ENCODE data around the gene PCSK5. TPM values are rescaled to one million over a fixed set of nuclear protein-coding genes. Genes with fewer than 3 reads are reported as not detected.

PCSK5 gene
- total RNA-seq, 2 experiments from 2014 or later: 0.76 TPM; not detected in 1

DNA sequence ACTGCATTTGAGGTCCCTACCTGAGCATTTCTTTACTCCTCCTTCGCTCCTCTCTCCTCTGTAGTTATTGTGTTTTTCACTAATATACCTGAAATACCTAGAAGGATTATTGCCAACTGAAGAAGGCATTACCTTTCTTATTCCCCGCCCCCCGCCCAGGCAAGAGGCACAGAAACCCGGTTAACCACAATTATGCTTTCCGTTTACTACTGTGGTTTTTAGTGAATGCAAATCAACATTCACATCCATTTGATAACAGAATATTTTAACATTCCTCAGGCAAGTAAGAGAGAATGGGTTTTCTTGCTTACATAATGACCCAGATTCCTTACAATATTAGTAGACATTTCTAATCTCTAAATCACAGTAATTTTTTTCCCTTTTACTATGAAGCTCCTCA lies 136.9 kb downstream of the PCSK5 start:
- intact Hi-C loops (cut with micrococcal nuclease; ENCODE audit: unreplicated experiment): no loop called here
- CTCF ChIA-PET (ENCODE audit: unreplicated experiment): no interaction called here

GRCh38 chr9:76027861-76028260 lies 137.4 kb downstream of the PCSK5 start:
- H3K4me1 ChIP-seq (ENCODE audit: insufficient read depth, low read length, poor library complexity, severe bottlenecking): no peaks in the 10 kb centered on the region
- no TSS peak for BruUV-seq (replicated peaks)
- no peak for TF ChIP-seq CTCF (conservative IDR thresholded peaks at IDR 0.05; ENCODE audit: low read length)
- TF ChIP-seq EZH2phosphoT487 (IDR thresholded peaks at IDR 0.05; ENCODE audit: borderline replicate concordance, low read depth, low read length): no peak
- H3K4me2 ChIP-seq (ENCODE audit: low read length): no peak overlapping the region
- H3K36me3 ChIP-seq (ENCODE audit: insufficient read depth, low read length): no peaks in the 10 kb centered on the region
- POLR2A ChIA-PET: no interaction called here
- intact Hi-C loops (cut with micrococcal nuclease; ENCODE audit: unreplicated experiment): no loop called here
- no peaks in the 10 kb centered on the region for H4K20me1 ChIP-seq (ENCODE audit: insufficient read depth, low read length)
- no peak for DNase-seq (ENCODE audit: low spot score)
- CTCF ChIA-PET (ENCODE audit: unreplicated experiment): no interaction called here
- H3K9me3 ChIP-seq (ENCODE audit: low read length): no peaks in the 10 kb centered on the region
- H2AFZ ChIP-seq (ENCODE audit: low read length): no peak overlapping the region
- no peaks in the 10 kb centered on the region for H3K79me2 ChIP-seq (ENCODE audit: insufficient read depth, low read depth, low read length)
- H3K27ac ChIP-seq (ENCODE audit: low read depth, low read length, poor library complexity, severe bottlenecking): no peak overlapping the region
- H3K4me3 ChIP-seq (ENCODE audit: low read depth, low read length, poor library complexity, severe bottlenecking): no peak overlapping the region
- H3K9me2 ChIP-seq (ENCODE audit: insufficient read depth, low read length): no peaks in the 10 kb centered on the region

More for the DNA sequence above, 136.9 kb downstream of the PCSK5 start:
- Histone ChIP-seq H3K9me3 (ENCODE audit: low read length) (no peaks in the 10 kb centered on the region), H3K9me2 (ENCODE audit: insufficient read depth, low read length) (no peaks in the 10 kb centered on the region), H3K4me2 (ENCODE audit: low read length) (no peak overlapping the region), H4K20me1 (ENCODE audit: insufficient read depth, low read length) (no peaks in the 10 kb centered on the region), H2AFZ (ENCODE audit: low read length) (no peak overlapping the region), H3K36me3 (ENCODE audit: insufficient read depth, low read length) (no peaks in the 10 kb centered on the region), H3K4me3 (ENCODE audit: low read depth, low read length, poor library complexity, severe bottlenecking) (no peak overlapping the region), H3K27ac (ENCODE audit: low read depth, low read length, poor library complexity, severe bottlenecking) (no peak overlapping the region), H3K4me1 (ENCODE audit: insufficient read depth, low read length, poor library complexity, severe bottlenecking) (no peaks in the 10 kb centered on the region), H3K79me2 (ENCODE audit: insufficient read depth, low read depth, low read length) (no peaks in the 10 kb centered on the region)
- no peak for DNase-seq (ENCODE audit: low spot score)
- POLR2A ChIA-PET: no interaction called here
- no peak for TF ChIP-seq EZH2phosphoT487 (IDR thresholded peaks at IDR 0.05; ENCODE audit: borderline replicate concordance, low read depth, low read length)
- TF ChIP-seq CTCF (conservative IDR thresholded peaks at IDR 0.05; ENCODE audit: low read length): no peak
- no TSS peak for BruUV-seq (replicated peaks)

GRCh38 chr9:76032038-76032796 lies 141.7 kb downstream of the PCSK5 start:
- no peaks in the 10 kb centered on the region for H3K36me3 ChIP-seq (ENCODE audit: insufficient read depth, low read length)
- H3K9me2 ChIP-seq (ENCODE audit: insufficient read depth, low read length): no peaks in the 10 kb centered on the region
- DNase-seq (ENCODE audit: low spot score): no peak
- no TSS peak for BruUV-seq (replicated peaks)
- no peak overlapping the region for H2AFZ ChIP-seq (ENCODE audit: low read length)
- intact Hi-C loops (cut with micrococcal nuclease; ENCODE audit: unreplicated experiment): no loop called here
- no peak overlapping the region for H3K4me2 ChIP-seq (ENCODE audit: low read length)
- no peaks in the 10 kb centered on the region for H3K4me1 ChIP-seq (ENCODE audit: insufficient read depth, low read length, poor library complexity, severe bottlenecking)
- POLR2A ChIA-PET: no interaction called here
- CTCF ChIA-PET (ENCODE audit: unreplicated experiment): no interaction called here
- no peaks in the 10 kb centered on the region for H4K20me1 ChIP-seq (ENCODE audit: insufficient read depth, low read length)
- no peak overlapping the region for H3K4me3 ChIP-seq (ENCODE audit: low read depth, low read length, poor library complexity, severe bottlenecking)
- H3K79me2 ChIP-seq (ENCODE audit: insufficient read depth, low read depth, low read length): no peaks in the 10 kb centered on the region
- H3K27ac ChIP-seq (ENCODE audit: low read depth, low read length, poor library complexity, severe bottlenecking): no peak overlapping the region
- no peaks in the 10 kb centered on the region for H3K9me3 ChIP-seq (ENCODE audit: low read length)
- no peak for TF ChIP-seq EZH2phosphoT487 (IDR thresholded peaks at IDR 0.05; ENCODE audit: borderline replicate concordance, low read depth, low read length)
- TF ChIP-seq CTCF (conservative IDR thresholded peaks at IDR 0.05; ENCODE audit: low read length): no peak

Data from OCI-LY7 (cell line).